A172 (cell line): ENCODE measurements around the gene AGPAT3. TPM values are rescaled to one million over a fixed set of nuclear protein-coding genes. Genes with fewer than 3 reads are reported as not detected.
"Not testable (repeated sequence)": the region's sequence is repeated elsewhere in the genome, so short reads cannot be mapped to it uniquely, and the experiment has no call there.

Experiments used
- DNase-seq: peaks from one replicate; pipeline ENCODE4 v3.0.0-alpha.2; 2015; ENCODE audit warnings: low spot score
- total RNA-seq: library from RNA; depleted of rRNA; stranded (reverse); fragments of >200 nt; shearing (Covaris generic); gene quantifications from 2 replicates; pipeline ENCODE4 v1.2.3, GENCODE V29; 2014; rRNA removed

The AGPAT3 gene
- total RNA-seq = 73.4 and 73.5 TPM in 2 replicates

DNA sequence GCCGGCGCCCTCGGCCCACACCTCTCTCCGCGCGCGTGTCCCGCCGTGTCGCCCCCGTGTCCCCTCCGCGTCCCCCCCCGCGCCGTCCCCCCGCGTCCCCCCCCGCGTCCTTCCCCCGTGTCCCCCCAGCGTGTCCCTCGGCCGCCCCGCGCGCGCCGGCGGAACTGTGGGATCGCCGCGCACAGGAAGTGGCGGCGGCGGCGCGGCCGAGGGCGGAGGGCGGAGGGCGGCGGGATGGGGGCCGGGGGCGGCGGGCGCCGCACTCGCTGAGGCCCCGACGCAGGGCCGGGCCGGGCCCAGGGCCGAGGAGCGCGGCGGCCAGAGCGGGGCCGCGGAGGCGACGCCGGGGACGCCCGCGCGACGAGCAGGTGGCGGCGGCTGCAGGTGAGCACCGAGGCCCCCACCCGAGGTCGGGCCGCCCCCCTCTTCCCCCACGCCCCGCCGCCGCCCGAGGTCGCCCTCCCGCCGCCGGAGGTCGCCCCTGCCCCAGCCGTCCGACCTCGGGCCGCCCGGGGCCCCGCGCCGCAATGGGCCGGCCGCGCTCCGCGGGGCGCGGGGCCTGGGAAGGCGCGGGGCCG, at the start of gene AGPAT3:
TSS of gene AGPAT3 (plus strand) at position 262 of the 578 bp plus-strand sequence. CDS start 94,459 bp downstream, outside the sequence.
- DNase-seq = no peak

DNA sequence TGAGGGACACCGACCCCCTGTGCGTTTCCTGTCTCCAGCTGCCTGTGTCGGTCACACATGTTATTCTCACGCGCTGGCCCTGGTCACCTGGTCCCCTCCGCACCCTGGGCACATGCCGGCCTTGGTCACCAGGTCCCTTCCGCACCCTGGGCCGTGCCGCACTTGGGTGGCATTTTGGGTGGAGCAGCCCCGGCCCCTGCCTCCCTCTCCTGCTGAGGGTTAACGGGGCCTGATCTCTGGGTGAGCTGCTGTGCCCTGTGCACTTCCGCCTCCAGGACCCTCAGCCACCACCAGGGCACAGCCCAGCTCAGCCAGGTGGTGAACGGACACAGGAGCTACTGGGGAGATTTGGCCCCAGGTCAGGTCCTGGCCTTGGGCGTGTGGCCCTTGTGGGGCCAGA, 49.0 kb upstream of the AGPAT3 start:
- no peak for DNase-seq

GRCh38 chr21:43816611-43817071, 48.4 kb upstream of the AGPAT3 start:
- no peak for DNase-seq

- DNase-seq = no peak
These were observed 47.6 kb upstream of the AGPAT3 start for GRCh38 chr21:43817157-43818086.

DNA sequence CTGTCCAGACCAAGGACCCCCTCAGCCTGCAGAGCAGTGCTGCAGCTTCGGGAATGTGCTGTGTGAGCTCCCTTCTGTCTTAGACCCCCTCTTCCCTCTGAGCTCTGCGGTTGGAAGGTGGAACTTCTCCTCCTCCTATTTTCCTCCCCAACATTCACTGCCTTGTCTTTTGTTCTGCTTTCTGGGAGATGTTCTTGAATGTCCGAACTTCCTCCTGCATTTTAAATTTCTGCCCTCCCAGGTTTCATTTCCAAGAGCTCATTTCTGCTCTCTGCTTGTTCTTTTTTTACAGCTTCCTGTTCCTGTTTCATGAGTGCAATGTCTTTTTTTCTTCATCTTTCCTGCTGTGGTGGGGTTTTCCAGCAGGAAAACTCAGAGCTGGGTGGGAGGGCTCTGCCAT, 46.3 kb upstream of the AGPAT3 start:
- no peak for DNase-seq

GRCh38 chr21:43819511-43820405, 45.3 kb upstream of the AGPAT3 start:
- no peak for DNase-seq

DNA sequence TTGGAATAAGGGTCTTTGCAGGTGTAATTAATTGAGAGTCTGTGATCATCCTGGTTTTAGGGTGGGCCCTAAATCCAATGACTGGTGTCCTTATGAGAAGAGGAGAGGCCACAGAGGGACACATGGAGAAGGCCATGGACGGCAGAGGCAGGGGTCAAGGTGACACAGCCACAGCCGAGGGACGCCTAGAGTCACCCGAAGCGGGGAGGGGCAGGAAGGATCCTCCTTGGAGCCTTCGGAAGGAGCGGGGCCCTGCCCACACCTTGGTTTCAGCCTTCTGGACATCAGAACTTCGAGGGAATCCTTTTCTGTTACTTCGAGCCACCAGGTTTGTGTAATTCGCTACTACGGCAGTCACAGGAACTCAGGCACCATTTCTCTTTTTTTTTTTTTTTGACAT, 44.6 kb upstream of the AGPAT3 start:
- DNase-seq = no peak

- not testable (repeated sequence) for DNase-seq
These were observed 42.9 kb upstream of the AGPAT3 start for GRCh38 chr21:43822166-43822565.

DNA sequence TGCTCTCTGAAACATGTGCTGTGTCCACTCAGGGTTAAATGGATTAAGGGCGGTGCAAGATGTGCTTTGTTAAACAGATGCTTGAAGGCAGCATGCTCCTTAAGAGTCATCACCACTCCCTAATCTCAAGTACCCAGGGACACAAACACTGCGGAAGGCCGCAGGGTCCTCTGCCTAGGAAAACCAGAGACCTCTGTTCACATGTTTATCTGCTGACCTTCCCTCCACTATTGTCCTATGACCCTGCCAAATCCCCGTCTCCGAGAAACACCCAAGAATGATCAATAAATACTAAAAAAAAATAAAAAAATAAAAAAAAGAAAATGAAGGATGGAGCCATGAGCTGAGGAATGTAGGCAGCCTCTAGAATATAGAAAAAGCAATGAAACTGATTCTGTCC, 42.3 kb upstream of the AGPAT3 start:
- not testable (repeated sequence) for DNase-seq

DNA sequence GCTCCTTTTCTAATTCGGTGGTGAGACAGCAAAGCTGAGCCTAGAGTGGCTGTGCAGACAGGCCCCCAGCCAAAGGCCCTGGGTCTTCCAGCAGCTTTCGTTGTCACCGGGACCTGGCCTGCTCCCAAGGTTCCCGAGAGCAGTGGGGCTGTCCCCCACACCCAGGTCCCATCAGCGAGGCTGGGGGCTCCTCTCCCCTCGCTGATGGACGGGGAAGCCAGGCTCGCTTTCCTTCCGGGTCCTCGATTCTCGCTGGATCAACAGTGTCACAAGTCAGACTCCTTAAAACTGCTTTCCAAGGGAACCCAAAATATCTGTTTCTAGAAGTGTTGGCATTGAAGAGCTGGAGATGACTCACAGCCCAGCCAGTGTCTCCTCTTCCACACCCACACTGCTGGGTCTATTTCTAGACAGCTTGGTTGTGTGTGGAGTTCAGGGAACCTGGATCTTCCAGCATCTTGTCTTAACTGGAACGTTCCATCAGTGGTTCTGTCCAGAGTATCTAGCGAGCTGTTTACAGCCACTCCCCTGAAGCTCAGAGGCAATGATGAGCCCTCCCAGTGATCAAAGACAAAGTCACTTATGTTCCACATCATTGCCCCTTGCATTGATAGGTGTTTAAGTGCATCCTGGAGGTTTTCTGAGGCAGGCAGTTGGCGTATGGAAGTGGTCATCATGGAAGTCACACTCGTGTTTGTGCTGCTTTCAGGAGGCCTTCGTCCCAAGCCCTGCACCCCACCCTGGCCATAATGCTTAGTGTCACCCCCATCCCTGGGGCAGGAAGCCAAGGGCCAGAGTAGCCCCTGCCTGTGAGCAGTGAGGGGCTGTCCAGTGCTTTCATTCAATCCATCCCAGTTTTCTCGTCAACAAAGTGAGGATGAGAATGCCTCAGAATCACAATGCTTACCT, 40.4 kb upstream of the AGPAT3 start:
- peak; percentile 75 for DNase-seq

GRCh38 chr21:43825242-43825935, 39.6 kb upstream of the AGPAT3 start:
- no peak for DNase-seq

DNA sequence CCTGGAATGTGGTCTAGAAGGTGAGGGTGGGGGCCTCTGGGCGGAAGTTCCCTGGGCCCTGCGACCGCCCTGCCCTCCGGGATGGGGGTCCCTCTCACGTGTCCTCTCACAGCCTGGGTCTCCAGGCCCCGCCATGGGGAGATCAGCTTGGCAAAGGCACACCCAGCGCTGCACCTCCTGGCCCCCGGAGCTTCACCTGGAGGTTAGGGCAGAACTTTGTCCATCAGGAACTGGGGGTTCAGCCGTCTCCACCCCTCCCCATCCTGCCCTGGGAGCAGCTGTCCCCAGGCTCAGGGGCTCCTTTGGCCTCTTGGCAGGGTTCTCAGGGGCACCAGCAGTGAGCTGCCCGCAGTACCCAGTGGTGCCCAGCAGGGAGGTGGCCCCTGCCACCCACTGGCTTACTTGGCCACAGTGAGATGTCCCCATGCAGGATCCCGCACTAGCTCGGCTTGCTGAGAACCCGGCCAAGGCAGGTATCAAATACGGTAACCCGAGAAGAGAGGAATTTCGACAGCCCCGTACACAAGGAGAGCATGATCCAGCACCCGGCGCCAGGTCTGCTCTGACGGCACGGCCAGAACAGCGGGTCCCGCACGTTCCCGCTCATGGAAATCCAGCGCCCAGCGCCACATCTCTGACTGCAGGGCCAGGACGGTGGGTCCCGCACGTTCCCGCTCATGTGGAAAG, 38.9 kb upstream of the AGPAT3 start:
- DNase-seq = no peak

GRCh38 chr21:43826623-43826974, 38.4 kb upstream of the AGPAT3 start:
- DNase-seq = no peak

- peak; percentile 89 for DNase-seq
These were observed 37.9 kb upstream of the AGPAT3 start for GRCh38 chr21:43827015-43827611.

- DNase-seq = no peak
These were observed 35.9 kb upstream of the AGPAT3 start for GRCh38 chr21:43829161-43829560.

DNA sequence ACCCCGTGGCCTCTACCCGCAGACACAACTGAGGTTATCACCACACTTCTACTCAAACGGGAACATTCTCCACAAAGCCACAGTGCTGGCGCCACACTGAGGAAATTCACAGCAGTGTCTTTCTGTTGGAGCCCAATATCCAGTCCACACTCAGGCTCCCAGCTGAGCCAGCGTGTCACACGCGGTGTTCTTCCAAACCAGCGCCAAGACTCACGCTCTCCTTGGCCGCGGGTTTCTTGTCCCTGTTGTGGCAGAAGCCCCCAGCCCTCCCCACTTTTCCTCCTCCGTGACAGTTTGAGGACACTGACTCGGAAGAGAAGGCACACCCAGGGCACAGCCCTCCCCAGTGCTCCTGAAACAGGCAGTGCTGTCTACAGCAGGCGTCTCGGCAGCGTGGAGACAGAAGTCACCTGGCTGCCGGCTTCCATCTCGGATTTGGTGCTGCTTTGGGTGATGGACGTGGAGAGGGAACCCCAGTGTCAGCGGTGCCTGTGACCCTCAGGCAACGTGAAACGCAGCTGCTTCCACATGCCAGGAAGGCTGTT, 35.4 kb upstream of the AGPAT3 start:
- no peak for DNase-seq

GRCh38 chr21:43832158-43832550, 32.9 kb upstream of the AGPAT3 start:
- no peak for DNase-seq

- DNase-seq = no peak
These were observed 32.4 kb upstream of the AGPAT3 start for GRCh38 chr21:43832648-43833047.
